Measurements from ENCODE around the gene NBEA.

NBEA gene

DNA sequence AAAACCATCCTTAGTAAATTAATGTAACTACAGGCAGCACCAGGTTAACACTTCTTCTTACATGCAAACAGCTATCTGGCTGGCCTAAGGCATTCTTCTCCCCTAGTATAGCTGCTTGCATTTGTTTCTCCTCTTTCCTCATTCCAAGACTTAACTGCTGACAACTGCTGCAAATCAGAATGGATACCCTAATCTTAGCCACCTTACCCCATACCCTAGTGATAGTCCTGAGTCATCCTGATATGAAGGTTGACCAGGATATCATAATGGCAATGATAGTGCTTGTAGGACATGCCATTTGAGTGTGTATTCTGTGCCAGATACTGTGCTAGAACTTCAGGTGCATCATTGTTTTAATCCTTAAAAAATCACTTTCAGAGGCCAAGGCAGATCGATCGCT lies 672.6 kb downstream of the NBEA start:
- H3K36me3 ChIP-seq (ENCODE audit: insufficient read depth, low read depth, low read length), result no peaks in the 10 kb centered on the region
- no peak overlapping the region for H3K9ac ChIP-seq (ENCODE audit: low read depth, low read length)
- no peaks in the 10 kb centered on the region for H3K9me3 ChIP-seq (ENCODE audit: insufficient read depth, low read depth, low read length)
- H3K27me3 ChIP-seq (ENCODE audit: insufficient read depth, low read length), result no peaks in the 10 kb centered on the region
- no peak overlapping the region for H3K4me3 ChIP-seq (ENCODE audit: low read length)
- no peaks in the 10 kb centered on the region for H3K4me1 ChIP-seq (ENCODE audit: insufficient read depth, low read length)
- H3K27ac ChIP-seq (ENCODE audit: low read length), result no peak overlapping the region

DNA sequence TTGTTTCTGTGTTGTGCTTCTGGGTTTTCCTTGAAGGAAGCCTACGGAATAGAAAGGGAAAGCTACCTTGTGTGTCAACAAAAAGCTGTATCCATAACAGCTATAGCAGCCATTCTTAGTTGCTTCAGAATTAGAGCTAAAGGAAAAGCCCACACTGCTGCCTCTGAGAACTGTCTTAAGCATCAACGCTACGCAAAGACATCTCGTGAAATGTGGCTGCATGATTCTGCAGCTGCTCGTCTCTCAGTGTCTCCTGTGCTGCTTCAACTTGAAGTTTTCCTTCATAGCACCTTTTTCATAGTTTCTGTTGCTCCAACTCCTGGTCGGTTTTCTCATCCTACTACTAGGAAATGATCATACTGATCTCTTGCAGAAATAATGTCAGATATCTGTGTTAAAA lies 675.4 kb downstream of the NBEA start:
- H3K36me3 ChIP-seq (ENCODE audit: insufficient read depth, low read depth, low read length), result no peaks in the 10 kb centered on the region
- H3K9ac ChIP-seq (ENCODE audit: low read depth, low read length), result no peak overlapping the region
- no peaks in the 10 kb centered on the region for H3K27me3 ChIP-seq (ENCODE audit: insufficient read depth, low read length)
- H3K27ac ChIP-seq (ENCODE audit: low read length), result no peak overlapping the region
- H3K9me3 ChIP-seq (ENCODE audit: insufficient read depth, low read depth, low read length), result no peaks in the 10 kb centered on the region
- no peaks in the 10 kb centered on the region; the same call in 1 of the 2 replicates for H3K4me1 ChIP-seq (ENCODE audit: insufficient read depth, low read length)
- no peak overlapping the region for H3K4me3 ChIP-seq (ENCODE audit: low read length)

GRCh38 chr13:35618565-35619083 lies 676.6 kb downstream of the NBEA start:
- no peak overlapping the region for H3K9ac ChIP-seq (ENCODE audit: low read depth, low read length)
- no peak overlapping the region for H3K4me3 ChIP-seq (ENCODE audit: low read length)
- H3K27me3 ChIP-seq (ENCODE audit: insufficient read depth, low read length), result no peaks in the 10 kb centered on the region
- no peaks in the 10 kb centered on the region for H3K9me3 ChIP-seq (ENCODE audit: insufficient read depth, low read depth, low read length)
- no peaks in the 10 kb centered on the region for H3K36me3 ChIP-seq (ENCODE audit: insufficient read depth, low read depth, low read length)
- no peak overlapping the region for H3K27ac ChIP-seq (ENCODE audit: low read length)
- peaks cover 6% of the 10 kb centered on the region; the same call in 1 of the 2 replicates for H3K4me1 ChIP-seq (ENCODE audit: insufficient read depth, low read length)

DNA sequence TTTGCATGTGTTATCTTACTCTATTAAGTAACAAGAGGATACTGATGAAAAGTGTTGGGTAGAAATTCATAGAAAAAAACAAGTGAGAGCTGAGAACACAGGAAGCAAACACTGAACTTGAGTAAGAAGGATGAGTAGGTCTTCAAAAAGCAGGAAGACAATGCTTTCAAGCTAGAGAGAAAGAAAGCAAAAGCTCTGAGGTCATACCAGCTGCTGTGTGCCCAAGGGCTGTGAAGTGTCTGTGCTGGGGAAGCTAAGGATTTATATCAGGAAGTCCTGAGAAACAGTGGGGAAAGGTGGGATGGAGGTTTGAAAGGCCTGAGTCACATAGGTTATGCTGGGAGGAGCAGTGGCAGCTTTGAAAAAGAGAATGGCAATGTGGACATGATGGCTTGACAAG lies 679.9 kb downstream of the NBEA start:
- Histone ChIP-seq H3K27ac (ENCODE audit: low read length) (no peak overlapping the region), H3K9me3 (ENCODE audit: insufficient read depth, low read depth, low read length) (no peaks in the 10 kb centered on the region), H3K27me3 (ENCODE audit: insufficient read depth, low read length) (no peaks in the 10 kb centered on the region), H3K9ac (ENCODE audit: low read depth, low read length) (no peak overlapping the region), H3K36me3 (ENCODE audit: insufficient read depth, low read depth, low read length) (no peaks in the 10 kb centered on the region), H3K4me1 (ENCODE audit: insufficient read depth, low read length) (peaks cover 6% of the 10 kb centered on the region; the same call in 1 of the 2 replicates), H3K4me3 (ENCODE audit: low read length) (no peak overlapping the region)

DNA sequence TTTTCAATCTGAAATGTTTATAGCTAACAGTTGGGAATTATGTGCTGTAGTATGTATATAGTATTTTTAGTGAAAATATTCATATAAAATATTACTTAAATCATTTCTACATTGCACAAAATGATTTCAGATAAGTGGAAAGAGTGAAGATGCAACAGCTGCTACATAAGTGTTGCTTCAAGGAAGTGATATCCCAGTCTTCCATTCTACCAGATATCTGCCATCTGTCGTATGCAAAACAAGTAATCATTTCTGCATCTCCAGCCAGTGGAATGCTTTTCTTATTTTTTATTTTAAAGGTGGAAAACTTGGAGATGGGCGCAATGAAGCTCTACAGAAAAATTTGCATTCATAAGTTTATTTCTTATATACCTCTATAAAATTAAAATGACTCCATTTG lies 687.0 kb downstream of the NBEA start:
- Histone ChIP-seq H3K27ac (ENCODE audit: low read length) (no peak overlapping the region), H3K9me3 (ENCODE audit: insufficient read depth, low read depth, low read length) (no peaks in the 10 kb centered on the region), H3K4me3 (ENCODE audit: low read length) (no peak overlapping the region), H3K9ac (ENCODE audit: low read depth, low read length) (no peak overlapping the region), H3K36me3 (ENCODE audit: insufficient read depth, low read depth, low read length) (no peaks in the 10 kb centered on the region), H3K27me3 (ENCODE audit: insufficient read depth, low read length) (no peaks in the 10 kb centered on the region), H3K4me1 (ENCODE audit: insufficient read depth, low read length) (0 out of 2 replicates have a peak, but pooled peaks cover 2% of the 10 kb centered on the region)

- no peaks in the 10 kb centered on the region for H3K27me3 ChIP-seq (ENCODE audit: insufficient read depth, low read length)
- no peaks in the 10 kb centered on the region for H3K9me3 ChIP-seq (ENCODE audit: insufficient read depth, low read depth, low read length)
- 0 out of 2 replicates have a peak, but pooled peaks cover 2% of the 10 kb centered on the region for H3K4me1 ChIP-seq (ENCODE audit: insufficient read depth, low read length)
- no peak overlapping the region for H3K9ac ChIP-seq (ENCODE audit: low read depth, low read length)
- H3K4me3 ChIP-seq (ENCODE audit: low read length), result no peak overlapping the region
- no peak overlapping the region for H3K27ac ChIP-seq (ENCODE audit: low read length)
- H3K36me3 ChIP-seq (ENCODE audit: insufficient read depth, low read depth, low read length), result no peaks in the 10 kb centered on the region
Measured at GRCh38 chr13:35630551-35631275, 688.6 kb downstream of the NBEA start.

DNA sequence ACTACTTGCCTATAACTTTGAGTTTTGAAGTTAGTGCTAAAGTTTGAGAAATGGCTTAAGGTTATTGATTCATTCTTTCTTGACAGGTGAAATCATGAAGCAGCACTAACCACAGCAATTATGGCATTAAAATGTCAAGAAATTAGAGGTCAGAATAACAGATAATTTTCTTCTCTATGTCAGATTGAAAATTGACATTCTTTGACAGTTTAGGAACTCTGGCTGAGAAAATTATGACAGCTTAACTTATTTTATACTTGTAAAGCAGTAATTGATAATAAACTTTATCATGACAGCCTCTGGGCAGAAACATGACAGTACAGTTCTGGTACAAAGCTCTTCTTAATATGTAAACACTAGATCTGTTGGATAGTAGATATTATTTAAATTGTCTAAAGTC lies 689.6 kb downstream of the NBEA start:
- Histone ChIP-seq H3K9me3 (ENCODE audit: insufficient read depth, low read depth, low read length) (no peaks in the 10 kb centered on the region), H3K4me1 (ENCODE audit: insufficient read depth, low read length) (0 out of 2 replicates have a peak, but pooled peaks cover 2% of the 10 kb centered on the region), H3K27me3 (ENCODE audit: insufficient read depth, low read length) (no peaks in the 10 kb centered on the region), H3K27ac (ENCODE audit: low read length) (no peak overlapping the region), H3K9ac (ENCODE audit: low read depth, low read length) (no peak overlapping the region), H3K4me3 (ENCODE audit: low read length) (no peak overlapping the region), H3K36me3 (ENCODE audit: insufficient read depth, low read depth, low read length) (no peaks in the 10 kb centered on the region)

DNA sequence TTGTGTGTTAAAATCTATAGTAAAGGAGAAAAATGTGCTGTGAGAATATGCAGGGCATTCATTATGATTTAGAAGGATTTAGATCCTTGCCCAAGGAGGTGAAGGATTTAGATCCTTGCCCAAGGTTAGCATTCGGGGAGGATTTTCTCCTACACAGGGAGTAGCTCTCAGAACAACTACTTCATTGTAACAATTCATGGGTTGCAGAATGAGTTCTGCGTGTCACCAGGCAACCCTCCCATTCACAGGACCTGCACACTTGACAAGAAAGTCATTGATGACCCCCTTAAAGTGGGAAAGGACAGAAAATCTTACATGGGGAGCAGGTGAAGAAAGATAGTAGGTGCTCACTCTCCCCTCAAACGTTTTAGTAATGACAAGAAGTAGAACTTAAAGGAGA lies 701.6 kb downstream of the NBEA start:
- Histone ChIP-seq H3K9me3 (ENCODE audit: insufficient read depth, low read depth, low read length) (no peaks in the 10 kb centered on the region), H3K36me3 (ENCODE audit: insufficient read depth, low read depth, low read length) (no peaks in the 10 kb centered on the region), H3K4me1 (ENCODE audit: insufficient read depth, low read length) (no peaks in the 10 kb centered on the region), H3K9ac (ENCODE audit: low read depth, low read length) (no peak overlapping the region), H3K27ac (ENCODE audit: low read length) (no peak overlapping the region), H3K4me3 (ENCODE audit: low read length) (no peak overlapping the region), H3K27me3 (ENCODE audit: insufficient read depth, low read length) (no peaks in the 10 kb centered on the region)

DNA sequence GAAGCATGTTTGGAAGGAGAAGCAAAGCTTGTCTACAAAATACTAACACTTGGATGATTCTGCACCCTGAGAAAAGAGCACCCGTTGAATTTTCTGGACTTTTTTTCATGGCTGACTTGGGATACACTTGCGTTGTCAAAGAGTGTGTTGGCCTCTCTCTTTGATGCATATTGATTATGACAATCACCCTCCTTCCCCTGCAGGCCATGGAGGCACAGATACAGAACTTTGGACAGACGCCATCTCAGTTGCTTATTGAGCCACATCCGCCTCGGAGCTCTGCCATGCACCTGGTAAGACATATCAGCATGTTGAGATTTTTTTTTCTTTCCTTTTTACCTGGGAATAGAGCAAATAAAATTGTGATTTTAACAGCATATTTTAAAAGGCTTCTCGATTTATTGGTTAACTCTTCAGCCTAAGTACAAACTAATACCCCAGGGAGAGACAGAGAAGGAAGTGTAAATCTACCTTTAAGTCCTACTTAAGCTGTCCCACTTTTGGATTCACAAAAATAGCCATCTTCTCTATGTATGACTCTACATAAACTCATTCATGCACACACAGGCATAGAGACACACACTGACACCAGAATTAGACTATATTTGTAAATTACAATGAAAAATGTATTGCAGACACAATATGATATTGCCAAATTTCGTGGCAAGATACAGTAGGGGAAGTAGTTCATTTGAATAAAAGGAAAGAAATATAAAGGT lies 704.1 kb downstream of the NBEA start:
- Histone ChIP-seq H3K4me1 (ENCODE audit: insufficient read depth, low read length) (no peaks in the 10 kb centered on the region), H3K4me3 (ENCODE audit: low read length) (no peak overlapping the region), H3K27me3 (ENCODE audit: insufficient read depth, low read length) (no peaks in the 10 kb centered on the region), H3K9me3 (ENCODE audit: insufficient read depth, low read depth, low read length) (no peaks in the 10 kb centered on the region), H3K9ac (ENCODE audit: low read depth, low read length) (no peak overlapping the region), H3K27ac (ENCODE audit: low read length) (no peak overlapping the region), H3K36me3 (ENCODE audit: insufficient read depth, low read depth, low read length) (peaks cover 5% of the 10 kb centered on the region; the same call in 1 of the 2 replicates)

DNA sequence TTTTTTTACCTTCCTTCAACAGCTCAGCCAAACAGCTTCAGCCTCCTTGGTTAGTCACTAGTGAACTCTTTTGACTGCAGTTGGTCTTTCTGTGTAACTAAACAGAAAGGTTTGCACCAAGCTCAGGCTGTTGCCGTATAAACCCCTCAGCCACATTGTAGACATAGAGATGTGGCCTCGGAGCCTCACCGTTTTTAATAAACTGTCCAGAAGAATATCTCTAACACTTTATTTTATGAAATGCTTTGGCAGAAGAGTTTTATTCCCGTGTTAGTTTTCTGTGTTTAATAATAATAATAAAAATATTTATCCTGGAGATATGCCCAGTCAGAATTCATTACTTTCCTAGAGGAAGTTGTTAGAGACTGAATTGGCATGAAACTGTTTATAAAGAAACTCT lies 706.1 kb downstream of the NBEA start:
- no peak overlapping the region for H3K9ac ChIP-seq (ENCODE audit: low read depth, low read length)
- H3K4me3 ChIP-seq (ENCODE audit: low read length), result no peak overlapping the region
- H3K27ac ChIP-seq (ENCODE audit: low read length), result no peak overlapping the region
- no peaks in the 10 kb centered on the region for H3K9me3 ChIP-seq (ENCODE audit: insufficient read depth, low read depth, low read length)
- no peaks in the 10 kb centered on the region for H3K27me3 ChIP-seq (ENCODE audit: insufficient read depth, low read length)
- no peaks in the 10 kb centered on the region for H3K4me1 ChIP-seq (ENCODE audit: insufficient read depth, low read length)
- peaks cover 5% of the 10 kb centered on the region; the same call in 1 of the 2 replicates for H3K36me3 ChIP-seq (ENCODE audit: insufficient read depth, low read depth, low read length)

DNA sequence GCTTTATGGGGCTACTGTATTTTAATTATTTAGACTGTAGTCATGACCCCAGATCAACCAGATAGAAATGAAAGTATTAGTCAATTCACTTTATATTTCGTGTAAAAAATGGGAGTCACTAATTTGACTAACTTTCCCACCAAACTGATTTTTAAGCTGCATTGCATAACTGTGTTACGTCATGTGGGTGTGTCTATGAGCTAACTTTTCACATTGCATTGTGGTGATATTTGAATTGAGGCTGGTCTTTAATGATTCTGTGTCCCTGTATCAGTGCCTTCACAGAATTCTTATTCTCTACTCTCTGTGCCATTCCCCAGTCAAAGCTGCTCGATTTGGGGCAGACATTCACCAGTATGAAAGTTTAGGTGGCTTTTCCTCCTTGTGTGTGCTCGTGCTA lies 707.1 kb downstream of the NBEA start:
- Histone ChIP-seq H3K27ac (ENCODE audit: low read length) (no peak overlapping the region), H3K27me3 (ENCODE audit: insufficient read depth, low read length) (no peaks in the 10 kb centered on the region), H3K4me1 (ENCODE audit: insufficient read depth, low read length) (no peaks in the 10 kb centered on the region), H3K4me3 (ENCODE audit: low read length) (no peak overlapping the region), H3K9ac (ENCODE audit: low read depth, low read length) (no peak overlapping the region), H3K36me3 (ENCODE audit: insufficient read depth, low read depth, low read length) (peaks cover 5% of the 10 kb centered on the region; the same call in 1 of the 2 replicates), H3K9me3 (ENCODE audit: insufficient read depth, low read depth, low read length) (no peaks in the 10 kb centered on the region)

GRCh38 chr13:35659796-35660195 lies 717.7 kb downstream of the NBEA start:
- Histone ChIP-seq H3K27me3 (ENCODE audit: insufficient read depth, low read length) (no peaks in the 10 kb centered on the region), H3K36me3 (ENCODE audit: insufficient read depth, low read depth, low read length) (peaks cover 3% of the 10 kb centered on the region; the same call in 1 of the 2 replicates), H3K27ac (ENCODE audit: low read length) (no peak overlapping the region), H3K4me1 (ENCODE audit: insufficient read depth, low read length) (no peaks in the 10 kb centered on the region), H3K4me3 (ENCODE audit: low read length) (no peak overlapping the region), H3K9me3 (ENCODE audit: insufficient read depth, low read depth, low read length) (no peaks in the 10 kb centered on the region), H3K9ac (ENCODE audit: low read depth, low read length) (no peak overlapping the region)
